HT-29 (cell line): ENCODE data around the gene DAB1. TPM values are rescaled to one million over a fixed set of nuclear protein-coding genes. Genes with fewer than 3 reads are reported as not detected.
A peak's percentile ranks its signal among the peaks of the same experiment; 100 is the strongest.

Source experiments
- DNase-seq: peaks from one replicate; pipeline ENCODE4 v3.0.0-alpha.2; 2015; ENCODE audit warnings: low spot score
- total RNA-seq: library from RNA; depleted of rRNA; stranded (reverse); fragments of >200 nt; shearing (Covaris generic); gene quantifications from 2 replicates; pipeline ENCODE4 v1.2.3, GENCODE V29; 2014

Gene DAB1
- total RNA-seq, 1 experiment from 2014 or later: not detected

- DNase-seq: no peak
Measured at GRCh38 chr1:57418971-57419370, 4.9 kb downstream of the DAB1 start.

DNA sequence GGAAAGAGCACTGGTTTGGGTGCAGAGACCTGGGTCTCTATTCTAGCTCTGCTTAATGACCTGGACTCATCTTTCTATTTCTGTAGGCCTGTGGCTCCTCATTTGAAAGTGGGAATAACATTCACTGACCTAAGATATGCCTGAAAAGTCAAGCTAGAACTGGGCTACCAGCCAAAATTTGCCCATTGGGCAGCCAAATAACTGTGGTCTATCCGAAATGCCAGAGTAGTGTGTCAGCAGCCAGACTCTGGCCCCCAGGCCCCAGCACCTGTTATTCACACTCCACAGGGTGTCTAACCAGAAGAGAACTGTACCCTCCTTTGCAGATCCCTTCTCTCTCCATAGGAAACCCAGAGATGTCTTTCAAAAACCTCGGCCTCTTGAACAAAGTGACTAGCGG lies 12.6 kb downstream of the DAB1 start:
- DNase-seq: peak; percentile 12

GRCh38 chr1:57410508-57410907 lies 13.4 kb downstream of the DAB1 start:
- DNase-seq: no peak

DNA sequence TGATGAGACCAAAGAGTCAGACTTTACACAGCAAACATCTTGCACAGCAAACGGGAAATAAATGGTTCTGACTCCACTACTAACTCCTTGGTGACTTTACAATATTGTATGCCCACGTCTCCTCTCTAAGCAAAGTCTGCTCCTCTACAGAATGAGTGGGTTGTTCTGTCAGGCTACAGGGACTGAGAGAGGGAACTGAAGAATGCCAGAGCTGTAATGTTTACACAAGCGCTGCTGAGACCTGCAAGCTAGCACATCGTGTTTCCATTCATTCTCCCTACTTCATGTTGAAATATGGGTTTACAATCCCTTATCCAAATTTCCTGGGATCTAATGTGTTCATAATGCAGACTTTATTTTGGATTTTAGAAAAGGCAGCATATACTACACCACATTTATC lies 15.9 kb downstream of the DAB1 start:
- no peak for DNase-seq

DNA sequence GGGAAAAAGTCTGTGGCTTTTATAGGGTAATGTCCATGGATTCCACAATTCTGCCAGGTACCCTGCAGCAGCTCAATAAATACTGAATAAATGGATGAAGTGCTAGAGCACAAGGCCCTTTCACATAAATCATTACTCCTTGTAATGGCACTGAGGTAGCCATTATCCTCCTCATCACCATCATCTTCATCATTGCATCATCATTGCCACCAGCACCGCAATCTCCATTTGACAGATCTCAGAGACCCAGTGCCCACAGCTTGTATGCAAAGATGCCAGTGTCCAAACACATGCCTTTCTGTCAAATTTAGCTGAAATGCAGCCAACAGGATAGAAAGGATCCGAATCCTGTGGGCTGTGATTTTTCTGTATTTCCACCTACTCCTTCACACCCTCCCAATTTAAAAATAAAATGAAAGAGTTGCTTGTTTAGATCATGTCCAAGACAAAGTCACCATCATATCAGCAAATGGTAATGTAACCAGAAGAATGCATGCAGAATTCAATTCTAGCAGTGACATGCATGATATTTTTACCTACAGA lies 17.4 kb downstream of the DAB1 start:
- no peak for DNase-seq

- no peak for DNase-seq
Measured at GRCh38 chr1:57404884-57405283, 19.0 kb downstream of the DAB1 start.

DNA sequence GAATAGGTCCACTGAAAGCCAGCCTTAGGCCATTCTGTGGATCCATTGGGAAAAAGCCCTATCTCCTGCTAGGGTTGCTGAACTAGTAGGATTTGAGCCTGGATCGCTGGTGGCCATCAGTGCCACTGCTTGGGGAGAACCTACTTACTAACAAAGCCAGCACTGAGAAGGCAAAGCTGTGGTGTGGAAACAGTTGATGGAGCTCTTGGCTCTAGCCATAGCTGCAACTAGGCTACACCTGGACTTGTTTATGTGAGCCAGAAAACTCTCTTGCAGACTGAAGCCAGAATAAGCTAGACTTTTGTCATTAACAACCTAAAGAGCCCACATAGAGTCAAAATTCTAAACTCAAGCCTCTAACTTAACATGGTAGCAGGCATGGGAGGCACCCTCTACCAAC lies 20.7 kb downstream of the DAB1 start:
- no peak for DNase-seq

- DNase-seq: no peak
Measured at GRCh38 chr1:57401671-57402070, 22.2 kb downstream of the DAB1 start.

GRCh38 chr1:57400048-57400447 lies 23.8 kb downstream of the DAB1 start:
- no peak for DNase-seq

DNA sequence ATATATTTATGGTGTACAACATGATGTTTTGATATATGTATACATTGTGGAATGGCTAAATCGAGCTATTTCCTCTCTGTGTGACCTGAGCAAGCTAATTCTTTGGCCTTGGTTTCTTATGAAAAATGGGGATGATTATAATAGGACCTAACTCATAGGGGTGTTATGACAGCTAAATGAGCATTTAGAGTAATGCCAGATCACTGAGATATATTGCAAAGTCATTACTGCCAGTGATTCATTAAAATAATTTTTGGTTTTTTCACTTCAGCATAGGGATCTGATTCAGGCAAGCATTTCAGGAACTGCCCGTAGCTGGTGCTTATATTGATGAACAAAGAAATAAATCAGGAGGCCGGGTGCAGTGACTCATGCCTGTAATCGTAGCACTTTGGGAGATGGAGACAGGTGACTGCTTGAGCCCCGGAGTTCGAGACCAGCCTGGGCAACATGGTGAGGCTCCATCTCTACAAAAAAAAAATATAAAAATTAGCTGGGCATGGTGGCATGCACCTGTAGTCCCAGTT lies 30.7 kb downstream of the DAB1 start:
- DNase-seq: no peak

DNA sequence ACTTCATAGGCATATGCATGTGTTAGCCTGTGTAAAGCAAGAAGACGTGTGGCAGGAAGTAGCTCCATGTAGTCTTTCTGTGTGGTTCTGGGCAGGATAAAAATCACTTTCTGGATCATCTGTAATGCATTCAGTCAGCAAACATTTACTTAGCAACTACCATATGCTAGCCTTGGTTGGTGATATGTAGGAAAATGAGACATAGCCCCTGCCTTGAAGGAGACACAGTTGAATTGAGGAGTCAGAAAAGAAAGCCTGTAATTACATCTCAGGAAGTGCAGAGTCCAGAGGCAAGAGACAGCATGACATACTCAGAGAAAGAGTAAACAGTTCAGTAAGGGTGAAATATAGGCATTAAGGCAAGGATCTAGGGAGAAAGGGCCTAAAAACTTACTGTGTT lies 38.5 kb downstream of the DAB1 start:
- no peak for DNase-seq

GRCh38 chr1:57384901-57385300 lies 39.0 kb downstream of the DAB1 start:
- DNase-seq: no peak

DNA sequence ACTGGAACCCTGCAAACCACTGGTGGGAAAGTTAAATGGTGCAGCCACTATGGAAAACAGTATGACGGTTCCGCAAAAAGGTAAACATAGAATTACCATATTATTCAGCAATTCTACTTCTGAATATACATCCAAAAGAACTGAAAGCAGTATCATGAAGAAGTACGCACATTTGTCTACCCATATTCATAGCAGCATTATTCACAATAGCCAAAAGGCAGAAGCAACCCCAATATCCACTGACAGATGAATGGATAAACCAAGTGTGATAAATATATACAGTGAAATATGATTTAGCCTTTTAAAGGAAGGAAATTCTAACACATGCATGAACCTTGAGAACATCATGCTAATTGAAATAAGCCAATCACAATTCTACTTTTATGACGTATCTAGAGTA lies 39.6 kb downstream of the DAB1 start:
- no peak for DNase-seq

DNA sequence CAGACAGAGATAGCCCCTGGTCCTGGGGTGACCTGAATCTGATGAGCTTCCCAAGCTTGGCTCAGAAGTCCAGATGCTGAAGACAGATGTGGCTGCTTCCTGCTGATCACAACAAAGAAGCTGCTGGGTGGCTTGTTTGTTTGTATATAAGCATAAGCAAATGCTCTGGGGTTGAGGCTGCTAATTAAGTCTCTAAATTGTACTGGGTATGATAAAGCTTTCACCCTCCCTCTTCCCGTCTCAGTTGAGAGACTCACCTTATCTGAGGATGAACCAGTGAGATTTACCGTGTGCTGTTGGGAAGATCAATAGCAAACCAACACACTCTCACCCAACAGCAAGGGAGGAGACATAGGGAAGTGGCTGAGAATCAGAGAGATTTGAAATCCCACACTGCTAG lies 42.0 kb downstream of the DAB1 start:
- DNase-seq: no peak

DNA sequence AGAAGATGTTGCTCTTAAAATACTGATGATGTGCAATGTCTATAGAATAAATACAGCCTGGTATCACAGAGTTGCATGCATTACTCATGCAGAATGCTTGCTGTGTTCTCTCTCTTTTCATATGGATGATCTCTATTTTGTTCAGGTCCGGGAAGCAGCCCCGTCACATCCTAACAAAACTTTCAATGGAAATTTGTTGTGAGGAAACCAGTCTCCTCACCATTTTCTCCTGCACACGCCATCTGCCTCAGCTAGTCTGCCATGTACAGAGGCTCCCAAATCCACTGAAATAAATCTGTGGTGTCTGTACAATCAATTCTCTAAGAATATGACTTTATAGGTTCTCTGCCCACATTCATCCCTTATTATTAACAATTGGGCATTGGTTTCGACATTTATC lies 42.4 kb downstream of the DAB1 start:
- no peak for DNase-seq

DNA sequence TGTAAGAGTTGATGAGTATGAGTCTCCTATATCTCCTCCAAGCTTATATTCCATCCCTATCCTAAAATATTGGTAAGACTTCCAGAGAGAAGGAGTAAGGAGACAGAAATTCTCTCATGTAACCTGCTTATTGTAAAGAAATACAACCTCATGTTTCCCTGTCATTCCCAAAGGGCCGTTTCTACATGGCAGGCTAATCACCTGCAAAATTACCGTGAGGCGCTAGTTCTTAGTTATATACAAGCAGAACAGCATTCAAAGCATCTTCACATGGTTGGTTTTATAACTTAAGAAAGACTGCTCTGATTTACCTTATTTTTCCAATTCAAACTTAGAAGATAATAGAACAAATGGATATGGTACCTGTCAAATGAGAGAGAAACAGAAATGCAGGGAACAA lies 42.9 kb downstream of the DAB1 start:
- DNase-seq: no peak

- DNase-seq: no peak
Measured at GRCh38 chr1:57378534-57378933, 45.3 kb downstream of the DAB1 start.

- DNase-seq: no peak
Measured at GRCh38 chr1:57377339-57378139, 46.3 kb downstream of the DAB1 start.

GRCh38 chr1:57376041-57376440 lies 47.8 kb downstream of the DAB1 start:
- DNase-seq: no peak

DNA sequence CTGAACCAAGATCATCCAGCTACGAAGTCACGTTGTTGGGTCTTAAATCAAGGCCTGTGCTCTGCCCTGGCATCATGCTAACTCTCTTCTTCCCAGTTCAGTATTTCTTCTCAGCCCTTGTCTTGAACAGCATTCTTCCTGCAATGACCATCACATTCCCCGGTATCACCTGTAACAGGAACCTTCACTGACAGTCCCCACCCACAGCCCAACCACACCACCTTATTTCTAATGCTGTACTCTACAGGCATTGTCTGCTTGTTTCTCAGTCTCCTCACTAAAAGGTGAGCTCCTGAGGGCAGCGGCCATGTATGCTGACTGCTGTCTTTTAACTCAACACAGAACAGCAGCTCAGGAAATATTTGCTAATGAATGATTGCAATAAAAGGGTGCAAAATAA lies 54.0 kb downstream of the DAB1 start:
- DNase-seq: no peak

- DNase-seq: no peak
Measured at GRCh38 chr1:57367945-57368344, 55.9 kb downstream of the DAB1 start.

- no peak for DNase-seq
Measured at GRCh38 chr1:57363643-57364042, 60.2 kb downstream of the DAB1 start.

DNA sequence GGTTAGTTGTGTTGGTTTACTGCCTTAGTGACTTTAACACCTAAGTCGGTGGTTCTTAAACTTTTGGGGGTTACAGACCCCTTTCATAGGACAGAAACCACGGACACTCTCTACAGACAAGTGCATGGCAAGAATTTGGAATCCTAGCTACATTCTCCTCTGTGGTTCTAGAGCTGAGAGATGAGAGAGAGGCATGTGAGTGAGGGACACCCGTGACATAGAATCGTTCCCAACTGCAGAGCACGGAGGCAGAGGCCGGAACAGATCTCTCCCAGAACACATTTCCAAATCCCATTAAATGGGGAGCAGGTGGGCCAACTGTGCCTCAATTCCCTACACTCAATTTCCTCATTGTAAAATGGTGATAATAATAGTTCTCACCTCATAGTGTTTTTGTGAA lies 60.7 kb downstream of the DAB1 start:
- DNase-seq: no peak
